Measurements from ENCODE around the gene DYNC1H1. TPM values are rescaled to one million over a fixed set of nuclear protein-coding genes. Genes with fewer than 3 reads are reported as not detected.
"Not testable (repeated sequence)": the region's sequence is repeated elsewhere in the genome, so short reads cannot be mapped to it uniquely, and the experiment has no call there.

Gene DYNC1H1
- total RNA-seq, 1 experiment from 2014 or later = 361 TPM

DNA sequence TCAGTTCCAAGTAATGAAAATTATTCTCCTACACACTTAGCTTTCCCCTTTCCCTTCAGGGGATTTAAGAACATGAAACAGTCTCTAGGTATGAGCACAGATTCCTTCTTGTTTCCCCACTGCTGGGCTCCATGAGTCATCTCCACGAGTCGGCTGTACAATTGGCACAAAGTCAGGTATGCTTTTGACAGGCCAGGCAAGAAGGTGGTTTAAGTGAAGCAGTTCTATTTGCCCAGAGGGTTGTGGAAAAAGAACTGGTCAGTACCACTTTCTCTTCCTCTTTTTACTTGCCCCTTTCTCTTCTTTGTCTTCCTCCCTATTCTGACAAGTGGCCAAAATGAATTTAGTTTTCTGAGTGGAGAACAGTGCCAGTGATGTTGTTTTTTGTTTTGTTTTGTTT, 16.3 kb downstream of the DYNC1H1 start (continued):
- TF ChIP-seq MAX (IDR thresholded peaks at IDR 0.05) = peak; percentile 64

DNA sequence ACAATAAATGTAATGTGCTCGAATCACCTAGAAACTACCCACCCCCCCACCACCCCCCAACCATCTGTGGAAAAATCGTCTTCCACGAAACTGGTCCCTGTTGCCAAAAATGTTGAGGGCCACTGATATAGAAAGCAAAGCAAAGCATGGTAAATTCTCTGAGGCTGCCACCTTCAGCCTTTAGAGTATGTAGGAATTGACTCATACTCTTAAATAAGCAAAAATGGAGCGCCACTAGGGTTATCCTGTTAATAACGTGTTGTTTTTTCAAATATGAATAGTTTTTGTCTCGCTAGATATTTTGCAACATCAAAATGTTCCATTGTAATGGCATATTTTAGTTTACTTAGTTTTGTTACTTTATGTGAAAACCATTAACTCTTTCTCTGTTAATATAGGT, 18.2 kb downstream of the DYNC1H1 start:
- Histone ChIP-seq H2AFZ (ENCODE audit: low read depth, low read length, poor library complexity, severe bottlenecking) (no peak overlapping the region), H4K20me1 (ENCODE audit: insufficient read depth) (no peaks in the 10 kb centered on the region), H3K9me3 (ENCODE audit: control insufficient read depth in 1 of 2, insufficient read depth in 1 of 2, low read depth in 1 of 2, low read length in 2 of 2) (no peaks in the 10 kb centered on the region), H3K79me2 (ENCODE audit: insufficient read depth, low read length) (peaks cover 13% of the 10 kb centered on the region; the same call in 1 of the 2 replicates), H3K27me3 (ENCODE audit: insufficient read depth, low read length) (no peaks in the 10 kb centered on the region), H3K4me3 (replicated peaks in 1 of 2; ENCODE audit: low read depth in 1 of 2, low read length in 2 of 2) (no peak overlapping the region), H3K9ac (ENCODE audit: low read length) (no peak overlapping the region), H3K9me2 (ENCODE audit: insufficient read depth) (no peaks in the 10 kb centered on the region), H3K4me1 (ENCODE audit: control insufficient read depth in 1 of 2, insufficient read depth in 2 of 2, low read length in 2 of 2) (peaks cover 12 to 14% of the 10 kb centered on the region in 2 experiments), H3K27ac (ENCODE audit: low read depth, low read length) (no peak overlapping the region), H3K36me3 (ENCODE audit: control insufficient read depth in 1 of 2, insufficient read depth in 2 of 2, low read length in 2 of 2) (peaks cover 48 to 62% of the 10 kb centered on the region in 2 experiments; a peak in 3 of 4 replicates), H3K4me2 (ENCODE audit: low read length) (no peak overlapping the region)
- ChIA-PET POLR2A (no interaction called here), CTCF (no interaction called here), RAD21 (ENCODE audit: low non-redundant PET in 1 of 2, low total read pairs in 2 of 2, uncharacterized antibody in 2 of 2, unreplicated experiment in 2 of 2) (no interaction called here)
- TF ChIP-seq ATF3 (IDR thresholded peaks at IDR 0.05) = no peak
- TF ChIP-seq REST (IDR thresholded peaks at IDR 0.05; ENCODE audit: low read depth) = no peak
- no peak for TF ChIP-seq TCF7L2 (IDR thresholded peaks at IDR 0.05; ENCODE audit: borderline replicate concordance, extremely low read depth, insufficient read depth, insufficient read length)
- TF ChIP-seq SIN3A (IDR thresholded peaks at IDR 0.05; ENCODE audit: low read depth) = no peak
- TF ChIP-seq ELF1 (IDR thresholded peaks at IDR 0.05; ENCODE audit: borderline replicate concordance, low read depth) = no peak
- TF ChIP-seq, protein P1, sequence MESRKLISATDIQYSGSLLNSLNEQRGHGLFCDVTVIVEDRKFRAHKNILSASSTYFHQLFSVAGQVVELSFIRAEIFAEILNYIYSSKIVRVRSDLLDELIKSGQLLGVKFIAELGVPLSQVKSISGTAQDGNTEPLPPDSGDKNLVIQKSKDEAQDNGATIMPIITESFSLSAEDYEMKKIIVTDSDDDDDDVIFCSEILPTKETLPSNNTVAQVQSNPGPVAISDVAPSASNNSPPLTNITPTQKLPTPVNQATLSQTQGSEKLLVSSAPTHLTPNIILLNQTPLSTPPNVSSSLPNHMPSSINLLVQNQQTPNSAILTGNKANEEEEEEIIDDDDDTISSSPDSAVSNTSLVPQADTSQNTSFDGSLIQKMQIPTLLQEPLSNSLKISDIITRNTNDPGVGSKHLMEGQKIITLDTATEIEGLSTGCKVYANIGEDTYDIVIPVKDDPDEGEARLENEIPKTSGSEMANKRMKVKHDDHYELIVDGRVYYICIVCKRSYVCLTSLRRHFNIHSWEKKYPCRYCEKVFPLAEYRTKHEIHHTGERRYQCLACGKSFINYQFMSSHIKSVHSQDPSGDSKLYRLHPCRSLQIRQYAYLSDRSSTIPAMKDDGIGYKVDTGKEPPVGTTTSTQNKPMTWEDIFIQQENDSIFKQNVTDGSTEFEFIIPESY (IDR thresholded peaks at IDR 0.05; ENCODE audit: extremely low read depth, insufficient replicate concordance, low read length) = no peak
- no TSS peak for BruUV-seq (replicated peaks)
- ATAC-seq (no peak), DNase-seq (ENCODE audit: low read depth, low spot score) (no peak)
- intact Hi-C loops (cut with micrococcal nuclease) = no loop called here

DNA sequence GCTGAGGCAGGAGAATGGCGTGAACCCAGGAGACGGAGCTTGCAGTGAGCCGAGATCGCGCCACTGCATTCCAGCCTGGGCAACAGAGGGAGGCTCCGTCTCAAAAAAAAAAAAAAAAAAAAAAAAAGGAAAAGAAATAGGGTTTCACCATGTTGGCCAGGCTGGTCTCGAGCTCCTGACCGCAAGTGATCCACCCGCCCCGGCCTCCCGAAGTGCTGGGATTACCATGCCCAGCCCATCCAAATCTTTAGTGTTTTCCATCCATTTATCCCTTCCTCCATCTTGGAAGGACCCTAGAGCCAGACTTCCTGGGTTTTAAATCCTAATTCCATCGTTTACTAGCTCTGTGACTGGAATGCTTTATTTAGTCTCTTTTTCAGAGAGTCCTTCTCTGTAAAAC, 20.5 kb downstream of the DYNC1H1 start:
- H3K27me3 ChIP-seq (ENCODE audit: insufficient read depth, low read length); H3K4me3 ChIP-seq (replicated peaks in 1 of 2; ENCODE audit: low read depth in 1 of 2, low read length in 2 of 2); H2AFZ ChIP-seq (ENCODE audit: low read depth, low read length, poor library complexity, severe bottlenecking); H3K9ac ChIP-seq (ENCODE audit: low read length); H3K9me3 ChIP-seq (ENCODE audit: control insufficient read depth in 1 of 2, insufficient read depth in 1 of 2, low read depth in 1 of 2, low read length in 2 of 2); H4K20me1 ChIP-seq (ENCODE audit: insufficient read depth); H3K9me2 ChIP-seq (ENCODE audit: insufficient read depth); DNase-seq (ENCODE audit: low read depth, low spot score); BruUV-seq (replicated peaks); H3K79me2 ChIP-seq (ENCODE audit: insufficient read depth, low read length); H3K4me2 ChIP-seq (ENCODE audit: low read length); CTCF ChIA-PET; H3K27ac ChIP-seq (ENCODE audit: low read depth, low read length); ATAC-seq; RAD21 ChIA-PET (ENCODE audit: low non-redundant PET in 1 of 2, low total read pairs in 2 of 2, uncharacterized antibody in 2 of 2, unreplicated experiment in 2 of 2): not testable (repeated sequence)
- H3K36me3 ChIP-seq (ENCODE audit: control insufficient read depth in 1 of 2, insufficient read depth in 2 of 2, low read length in 2 of 2) = peaks cover 64 to 71% of the 10 kb centered on the region in 2 experiments; a peak in 3 of 4 replicates
- peaks cover 12% of the 10 kb centered on the region in 2 experiments for H3K4me1 ChIP-seq (ENCODE audit: control insufficient read depth in 1 of 2, insufficient read depth in 2 of 2, low read length in 2 of 2)
- POLR2A ChIA-PET = interaction anchor here (0.7 kb wide), 1 partner anchor 61 kb away, joined by 3 read pairs; no protein-coding TSS in a partner anchor
- intact Hi-C loops (cut with micrococcal nuclease) = loop anchor here (5.0 kb wide), 1 partner anchor 37 kb away; no protein-coding TSS in a partner anchor

Measured in HCT116 (cell line).